Fibroblast of pulmonary artery (primary cell): ENCODE results near the gene HBA2.

Experiments
- DNase-seq: peaks from one replicate; pipeline ENCODE4 v3.0.0-alpha.2; 2010; ENCODE audit warnings: low read depth
- H3K4me3 ChIP-seq: replicated peaks from 2 replicates; pipeline ENCODE4 v1.5.1; 2011; ENCODE audit warnings: low read depth, mild to moderate bottlenecking, control low read depth, low read length, moderate library complexity
- TF ChIP-seq, protein P1 (sequence below): IDR thresholded peaks from 2 replicates; pipeline ENCODE4 v1.5.1; 2011; ENCODE audit warnings: mild to moderate bottlenecking, control low read depth, low read length, inconsistent platforms; ENCODE audit errors: missing control alignments

HBA2 gene

DNA sequence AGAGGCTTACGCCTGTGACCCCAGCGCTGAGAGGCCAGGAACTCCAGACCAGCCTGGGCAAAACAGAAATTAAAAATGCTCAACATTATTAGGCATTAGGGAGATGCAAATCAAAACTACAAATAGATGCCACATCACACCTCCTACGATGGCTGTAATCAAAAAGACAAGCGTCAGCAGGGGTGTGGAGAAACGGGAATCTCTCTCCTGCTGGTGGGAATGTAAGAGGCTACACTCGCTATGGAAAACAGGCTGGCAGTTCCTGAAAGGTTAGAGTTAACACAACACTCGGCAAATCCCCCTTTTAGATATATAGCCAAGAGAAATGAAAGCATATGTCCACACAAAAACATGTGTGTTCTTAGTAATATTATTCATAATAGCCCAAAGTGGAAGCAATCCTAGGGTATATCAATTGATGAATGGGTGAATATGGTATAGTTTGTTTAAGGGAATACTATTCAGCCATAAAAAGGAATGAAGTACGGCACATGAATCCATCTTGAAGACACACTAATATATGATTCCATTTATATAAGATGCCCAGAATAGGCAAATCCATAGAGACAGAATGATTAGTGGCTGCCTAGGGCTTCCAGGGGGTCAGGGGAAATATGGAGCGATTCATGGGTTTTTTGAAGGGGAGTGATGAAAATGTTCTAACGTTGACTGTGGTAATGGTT is 32.4 kb upstream of the HBA2 start:
- H3K4me3 ChIP-seq: no peak overlapping the region

DNA sequence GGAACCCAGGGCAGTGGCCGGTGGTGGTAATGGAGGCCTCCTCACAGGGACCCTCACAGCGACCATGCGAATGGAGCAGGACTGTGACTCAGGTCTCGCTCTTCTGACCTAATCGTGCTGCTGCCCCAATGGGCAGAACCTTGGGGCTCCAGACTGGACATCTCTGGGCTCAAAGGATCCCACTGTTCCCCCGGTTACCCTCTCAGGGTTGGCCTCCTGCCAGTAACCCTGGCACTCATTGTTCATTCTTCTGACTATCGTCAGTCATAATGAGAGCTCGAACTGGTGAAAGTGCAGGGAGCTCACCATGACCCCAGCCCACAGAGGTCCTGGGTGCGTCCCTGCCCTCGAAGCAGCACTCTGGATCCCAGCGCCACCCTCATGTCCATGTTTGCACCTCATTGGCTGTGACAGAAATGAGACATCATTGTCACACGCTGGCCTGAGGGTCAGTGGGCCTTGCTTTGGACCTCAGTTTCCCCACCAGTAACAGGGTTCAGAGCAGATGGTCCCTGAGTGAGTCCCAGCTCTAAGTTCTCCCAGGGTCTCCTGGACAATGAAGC is 30.2 kb upstream of the HBA2 start:
- no peak for DNase-seq
- TF ChIP-seq, protein P1, sequence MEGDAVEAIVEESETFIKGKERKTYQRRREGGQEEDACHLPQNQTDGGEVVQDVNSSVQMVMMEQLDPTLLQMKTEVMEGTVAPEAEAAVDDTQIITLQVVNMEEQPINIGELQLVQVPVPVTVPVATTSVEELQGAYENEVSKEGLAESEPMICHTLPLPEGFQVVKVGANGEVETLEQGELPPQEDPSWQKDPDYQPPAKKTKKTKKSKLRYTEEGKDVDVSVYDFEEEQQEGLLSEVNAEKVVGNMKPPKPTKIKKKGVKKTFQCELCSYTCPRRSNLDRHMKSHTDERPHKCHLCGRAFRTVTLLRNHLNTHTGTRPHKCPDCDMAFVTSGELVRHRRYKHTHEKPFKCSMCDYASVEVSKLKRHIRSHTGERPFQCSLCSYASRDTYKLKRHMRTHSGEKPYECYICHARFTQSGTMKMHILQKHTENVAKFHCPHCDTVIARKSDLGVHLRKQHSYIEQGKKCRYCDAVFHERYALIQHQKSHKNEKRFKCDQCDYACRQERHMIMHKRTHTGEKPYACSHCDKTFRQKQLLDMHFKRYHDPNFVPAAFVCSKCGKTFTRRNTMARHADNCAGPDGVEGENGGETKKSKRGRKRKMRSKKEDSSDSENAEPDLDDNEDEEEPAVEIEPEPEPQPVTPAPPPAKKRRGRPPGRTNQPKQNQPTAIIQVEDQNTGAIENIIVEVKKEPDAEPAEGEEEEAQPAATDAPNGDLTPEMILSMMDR: no peak

More for the DNA sequence above, 32.4 kb upstream of the HBA2 start:
- TF ChIP-seq, protein P1: no peak
- DNase-seq: no peak

DNA sequence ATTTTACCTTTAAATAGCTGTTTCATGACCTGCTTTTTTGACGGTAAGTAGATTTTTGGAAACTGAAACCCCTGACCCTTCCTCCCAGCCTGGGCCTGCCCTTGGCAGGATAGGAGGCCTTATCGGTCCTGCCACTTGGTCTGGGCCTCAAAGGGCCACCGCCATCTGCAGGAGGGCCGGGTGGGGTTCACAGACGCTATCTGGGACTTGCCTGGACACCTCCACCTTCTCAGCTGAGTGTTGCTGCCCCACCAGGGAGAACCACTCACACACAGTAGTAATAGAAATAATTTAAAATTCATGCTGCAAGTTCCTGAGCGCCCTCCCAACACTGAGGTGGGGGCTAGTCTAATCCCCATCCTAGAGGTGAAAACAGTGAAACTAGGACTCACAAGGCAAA is 29.6 kb upstream of the HBA2 start:
- TF ChIP-seq, protein P1: no peak
- DNase-seq: no peak
- H3K4me3 ChIP-seq: no peak overlapping the region

More for the DNA sequence above, 30.2 kb upstream of the HBA2 start:
- H3K4me3 ChIP-seq: no peak overlapping the region

DNA sequence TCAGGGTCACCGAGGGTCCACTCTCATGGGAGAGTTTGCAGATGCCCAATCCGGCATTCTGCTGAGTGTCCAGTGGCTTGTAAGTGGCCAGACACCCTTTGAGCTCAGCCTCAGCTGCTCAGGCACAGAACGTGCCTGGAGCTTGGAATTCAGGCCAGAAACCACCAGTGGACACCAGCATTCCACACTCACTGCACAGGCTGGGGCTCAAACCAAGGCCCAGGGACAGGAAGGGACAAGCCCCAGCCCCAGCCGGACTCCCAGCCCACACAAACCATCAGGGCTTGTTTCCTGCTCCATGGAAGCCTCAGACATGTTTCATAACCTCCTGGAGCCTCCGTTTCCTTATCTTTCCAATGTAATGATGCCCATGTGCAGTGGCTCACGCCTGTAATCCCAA is 29.2 kb upstream of the HBA2 start:
- TF ChIP-seq, protein P1: no peak
- H3K4me3 ChIP-seq: no peak overlapping the region
- peak; percentile 7 for DNase-seq

DNA sequence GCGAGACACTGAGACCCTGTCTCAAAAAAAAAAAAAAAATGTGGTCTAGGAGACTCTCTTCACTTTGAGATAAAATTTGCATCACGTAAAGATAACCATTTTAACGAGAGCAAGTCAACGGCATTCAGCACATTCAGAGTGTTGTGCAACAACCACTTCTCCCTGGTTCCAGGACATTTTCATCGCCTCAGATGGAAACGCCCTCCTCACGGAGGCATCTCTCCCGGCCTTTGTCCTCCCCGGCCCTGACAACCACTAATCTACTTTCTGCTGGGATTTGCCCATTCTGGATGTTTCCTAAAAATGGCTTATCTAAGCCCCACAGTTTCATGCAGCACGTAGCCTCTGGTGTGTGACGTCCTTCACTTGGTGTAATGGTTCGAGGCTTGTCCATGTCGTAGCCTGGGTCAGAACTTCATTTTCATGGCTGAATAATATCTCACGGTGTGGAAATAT is 27.9 kb upstream of the HBA2 start:
- TF ChIP-seq, protein P1: no peak
- H3K4me3 ChIP-seq: no peak overlapping the region
- DNase-seq: no peak

DNA sequence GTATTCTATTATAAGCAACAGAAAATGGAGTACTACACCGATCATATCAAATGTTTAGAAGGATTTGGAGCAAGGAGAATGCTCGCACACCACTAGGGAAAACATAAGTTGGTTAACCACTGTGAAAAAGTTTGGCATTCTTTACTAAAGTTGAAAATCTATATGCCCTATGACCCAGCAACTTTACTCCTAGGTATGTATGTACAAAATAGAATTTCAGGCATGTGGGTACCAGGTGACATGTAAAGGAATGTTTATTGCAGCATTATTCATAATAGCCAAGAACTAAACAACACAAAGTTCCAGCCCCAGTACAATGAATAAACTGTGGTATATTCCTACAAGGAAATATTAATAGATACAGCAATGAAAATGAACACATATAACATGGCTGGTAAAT is 26.0 kb upstream of the HBA2 start:
- no peak overlapping the region for H3K4me3 ChIP-seq
- no peak for DNase-seq
- TF ChIP-seq, protein P1: no peak
